Thoracic aorta (tissue), 2 donors: ENCODE measurements around the gene CARD19. TPM values are rescaled to one million over a fixed set of nuclear protein-coding genes. Genes with fewer than 3 reads are reported as not detected.

ENCODE experiments used
- ATAC-seq: fragments of 150-250 bp; one replicate; pipeline ENCODE4 v1.8.0; 2017; ENCODE audit warnings: low read depth; ENCODE audit not compliant: insufficient number of reproducible peaks, low FRiP score
- DNase-seq: peaks from one replicate; pipeline ENCODE4 v3.0.0-alpha.2; 2020; ENCODE audit warnings: low spot score
- H3K27ac ChIP-seq, 2 donors: fragments of 200-600 bp; sonication (generic); 1 replicate in 1 of 2; 2 replicates in 1 of 2; pipeline ENCODE4 v1.5.1; 2016; ENCODE audit warnings: mild to moderate bottlenecking in 2 of 2, moderate library complexity in 2 of 2
- H3K27me3 ChIP-seq: fragments of 200-600 bp; sonication (generic); replicated peaks from 2 replicates; pipeline ENCODE4 v1.6.0; 2016; ENCODE audit warnings: mild to moderate bottlenecking; ENCODE audit not compliant: insufficient read depth
- H3K36me3 ChIP-seq: fragments of 200-600 bp; sonication (generic); one replicate; pipeline ENCODE4 v1.5.1; 2016
- H3K4me1 ChIP-seq, 2 donors: fragments of 200-600 bp; sonication (generic); 1 replicate in 1 of 2; 2 replicates in 1 of 2; pipeline versions ENCODE4 v1.5.1 to v1.6.0; 2016; ENCODE audit warnings: low read depth in 2 of 2, mild to moderate bottlenecking in 1 of 2; ENCODE audit not compliant: control insufficient read depth in 1 of 2
- H3K4me3 ChIP-seq: fragments of 200-600 bp; sonication (generic); 2 replicates; pipeline ENCODE4 v1.5.1; 2016; ENCODE audit warnings: mild to moderate bottlenecking
- H3K9me3 ChIP-seq: fragments of 200-600 bp; sonication (generic); 2 replicates; pipeline ENCODE4 v1.5.1; 2016
- CTCF ChIP-seq: fragments of 200-600 bp; sonication (generic); IDR thresholded peaks from one replicate; pipeline ENCODE4 v1.5.1; 2019; ENCODE audit warnings: antibody characterized with exemption
- total RNA-seq, 2 donors: library from RNA; depleted of rRNA; stranded (reverse); fragments of >200 nt; gene quantifications; one replicate each; pipeline versions ENCODE4 v1.1.0 to v1.2.3, GENCODE V29; 2016

CARD19 gene
- total RNA-seq, 2 donors from 2014 or later: 46.3 to 103 TPM

GRCh38 chr9:93156475-93157008 is 60.5 kb downstream of the CARD19 start:
- H3K36me3 ChIP-seq: no peaks in the 10 kb centered on the region
- no peak overlapping the region for H3K27ac ChIP-seq
- DNase-seq: no peak
- H3K9me3 ChIP-seq: no peaks in the 10 kb centered on the region
- ATAC-seq: no peak
- no peaks in the 10 kb centered on the region for H3K4me1 ChIP-seq
- H3K4me3 ChIP-seq: no peak overlapping the region
- H3K27me3 ChIP-seq: no peaks in the 10 kb centered on the region
- TF ChIP-seq CTCF: no peak

GRCh38 chr9:93159601-93160471 is 63.8 kb downstream of the CARD19 start:
- Histone ChIP-seq H3K27me3 (no peaks in the 10 kb centered on the region), H3K4me3 (no peak overlapping the region), H3K27ac (no peak overlapping the region), H3K9me3 (no peaks in the 10 kb centered on the region), H3K36me3 (no peaks in the 10 kb centered on the region), H3K4me1 (no peaks in the 10 kb centered on the region)
- DNase-seq (peak; percentile 37), ATAC-seq (peak; percentile 84)
- peak; percentile 96 for TF ChIP-seq CTCF

- ATAC-seq: no peak
- no peak for TF ChIP-seq CTCF
- no peak overlapping the region for H3K27ac ChIP-seq
These were observed 66.0 kb downstream of the CARD19 start for GRCh38 chr9:93161786-93162562.

More at GRCh38 chr9:93161786-93162562, 66.0 kb downstream of the CARD19 start:
- DNase-seq: no peak
- Histone ChIP-seq H3K27me3 (no peaks in the 10 kb centered on the region), H3K36me3 (no peaks in the 10 kb centered on the region), H3K9me3 (no peaks in the 10 kb centered on the region), H3K4me1 (no peaks in the 10 kb centered on the region), H3K4me3 (no peak overlapping the region)

Other genes with a start within 250 kb of the CARD19 start
- gene ZNF484, start 218.2 kb upstream of the CARD19 start, total RNA-seq: 10 to 100 TPM; 13.9 to 24.5 TPM
- 10 to 100 TPM in 1 of 2 donors, 1 to 10 TPM in 1; 9.9 to 13.7 TPM for gene FGD3, start 148.7 kb upstream of the CARD19 start, total RNA-seq
- gene SUSD3, start 37.5 kb upstream of the CARD19 start, total RNA-seq: 10 to 100 TPM in 1 of 2 donors, 1 to 10 TPM in 1; 7.0 to 21.4 TPM
- 100 to 1,000 TPM in 1 of 2 donors, 10 to 100 TPM in 1; 71.2 to 194 TPM for gene NINJ1, start 38.0 kb downstream of the CARD19 start, total RNA-seq
- gene WNK2, start 87.9 kb downstream of the CARD19 start, total RNA-seq: 1 to 10 TPM in 1 of 2 donors, under 1 TPM in 1; 0.95 to 4.7 TPM